HG02981 (cell line): ENCODE results near the gene CARMIL1.
"Not testable (repeated sequence)": the region's sequence is repeated elsewhere in the genome, so short reads cannot be mapped to it uniquely, and the experiment has no call there.

Source experiments
- ATAC-seq: cut with Tn5 transposase; IDR thresholded peaks from one replicate; pipeline ENCODE4 v1.9.1; 2021; ENCODE audit warnings: mild to moderate bottlenecking, moderate library complexity; ENCODE audit not compliant: unreplicated experiment

CARMIL1 gene

DNA sequence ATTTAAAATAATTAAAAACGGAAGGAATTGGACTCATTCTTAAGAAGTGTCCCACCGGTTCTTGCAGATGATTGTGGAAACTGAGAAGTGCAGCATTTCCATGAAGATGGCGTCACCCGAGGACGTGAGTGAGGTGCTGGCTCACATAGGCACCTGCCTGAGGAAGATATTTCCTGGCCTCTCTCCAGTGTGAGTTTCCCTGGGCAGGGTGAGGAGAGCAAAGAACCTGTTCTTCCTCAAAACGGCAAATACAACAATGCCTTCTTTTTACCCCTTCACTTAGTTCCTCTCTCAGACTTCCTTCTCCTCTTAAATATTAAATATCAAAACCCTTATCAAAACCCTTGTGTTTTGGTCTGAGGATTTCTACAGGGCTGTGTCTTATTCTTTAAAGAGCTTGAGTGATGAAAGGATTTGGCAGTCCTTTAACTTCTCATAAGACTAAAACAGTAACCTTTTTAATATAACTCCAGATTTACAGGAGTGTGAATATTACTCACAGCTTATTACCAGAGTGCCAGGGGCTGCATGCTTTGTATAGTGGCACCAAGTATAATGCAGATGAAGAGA, 156.3 kb downstream of the CARMIL1 start:
- no peak for ATAC-seq

DNA sequence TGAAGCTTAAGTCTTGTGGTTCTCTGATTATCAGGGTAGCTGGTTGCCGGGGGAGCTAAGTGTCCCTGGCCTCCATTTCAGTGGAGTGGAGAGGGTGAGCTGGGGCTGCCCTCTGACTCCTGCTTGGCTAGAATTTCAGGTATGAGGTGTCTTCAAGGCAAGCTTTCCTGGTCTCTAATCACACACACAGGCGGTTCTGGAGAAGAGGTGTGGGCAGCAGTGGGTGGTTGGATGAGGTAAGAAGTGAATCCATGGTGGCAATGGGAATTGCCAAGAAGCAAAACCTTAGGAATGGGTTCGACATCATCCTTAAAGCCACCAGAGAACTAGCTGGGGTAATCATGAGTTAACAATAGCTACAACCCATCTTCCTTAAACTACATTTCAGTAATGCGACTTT, 157.6 kb downstream of the CARMIL1 start:
- no peak for ATAC-seq

GRCh38 chr6:25439368-25439767, 160.2 kb downstream of the CARMIL1 start:
- no peak for ATAC-seq

DNA sequence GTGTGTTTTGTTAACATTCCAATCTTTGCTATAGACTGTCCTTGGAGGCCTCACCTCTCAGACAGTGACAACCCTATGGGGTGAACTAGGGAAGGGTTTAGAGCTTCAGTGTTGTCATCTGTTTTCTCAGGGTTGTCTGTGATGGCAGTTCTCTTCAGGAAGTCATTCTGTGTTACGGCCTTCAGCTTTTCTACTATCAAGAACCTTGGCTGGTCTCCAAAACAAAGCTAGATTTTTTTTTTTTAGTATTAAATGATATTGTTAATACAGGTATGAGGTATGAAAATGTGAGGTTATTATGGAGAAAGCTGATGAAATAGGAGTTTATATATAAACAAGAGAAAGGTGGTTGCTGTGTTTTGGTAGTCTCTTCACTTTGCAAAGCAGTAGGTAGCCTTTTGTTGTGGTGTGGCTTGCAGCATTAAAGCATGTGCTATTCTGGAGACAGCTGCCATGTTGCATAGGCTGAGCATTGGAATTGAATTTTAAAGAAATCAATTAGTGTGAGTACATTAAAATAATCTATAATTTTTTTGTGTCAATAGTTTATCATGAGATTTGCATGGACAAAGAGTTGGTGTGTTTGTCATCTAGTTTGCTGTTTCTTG, 162.6 kb downstream of the CARMIL1 start:
- ATAC-seq, result no peak

- ATAC-seq, result no peak
These were observed 163.7 kb downstream of the CARMIL1 start for GRCh38 chr6:25442898-25443297.

- ATAC-seq, result not testable (repeated sequence)
These were observed 165.3 kb downstream of the CARMIL1 start for GRCh38 chr6:25444521-25444920.

DNA sequence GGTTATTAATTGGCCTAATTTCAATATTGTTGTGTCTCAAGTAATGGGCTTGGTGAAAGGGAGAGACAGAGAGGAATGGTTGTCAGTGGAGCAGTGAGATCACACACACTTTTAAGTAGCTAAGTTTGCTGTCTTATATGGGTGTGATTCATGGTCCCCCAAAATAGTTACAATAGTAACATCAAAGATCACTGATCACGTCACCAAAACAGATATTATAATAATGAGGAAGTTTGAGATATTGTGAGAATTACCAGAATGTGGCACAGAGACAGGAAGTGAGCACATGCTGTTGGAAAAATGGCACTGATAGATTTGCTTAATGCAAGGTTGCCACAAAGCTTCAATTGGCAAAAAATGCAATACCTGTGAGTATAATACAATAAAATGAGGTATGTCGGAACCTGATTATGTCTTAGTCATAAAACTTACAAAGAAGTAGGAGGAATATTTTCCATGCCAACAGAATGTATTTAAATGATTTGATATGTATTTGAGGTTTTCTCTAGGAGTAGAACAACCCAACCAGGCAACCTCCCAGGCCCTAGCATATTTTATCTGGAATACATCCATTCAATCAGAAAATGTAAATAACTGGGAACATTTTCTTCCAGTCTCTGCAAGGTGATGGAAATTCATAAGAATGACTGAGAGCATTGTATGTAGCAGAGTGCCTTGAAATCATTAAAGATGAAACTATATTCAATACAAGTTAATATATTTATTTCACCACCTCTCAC, 167.8 kb downstream of the CARMIL1 start:
- ATAC-seq, result no peak

DNA sequence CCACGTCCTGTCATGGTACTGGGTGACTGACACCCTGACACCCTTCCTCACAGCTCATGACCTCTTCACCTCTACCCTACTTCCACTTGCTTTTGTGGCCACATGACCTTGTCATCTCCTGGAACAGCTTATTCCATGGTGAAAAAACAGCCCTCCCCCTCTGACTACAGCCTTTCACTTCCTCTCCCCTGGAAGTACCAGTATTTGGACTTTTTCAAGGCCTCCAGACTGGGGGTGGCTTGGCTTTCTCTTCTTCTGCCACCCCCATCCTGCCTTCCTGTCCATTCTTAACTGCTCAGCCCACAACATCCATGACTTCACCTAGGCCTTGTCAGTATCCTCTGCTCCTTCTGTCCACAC, 168.4 kb downstream of the CARMIL1 start:
- ATAC-seq, result no peak

GRCh38 chr6:25448965-25449538, 169.9 kb downstream of the CARMIL1 start:
- no peak for ATAC-seq

GRCh38 chr6:25449774-25450173, 170.6 kb downstream of the CARMIL1 start:
- ATAC-seq, result no peak

GRCh38 chr6:25450469-25451198, 171.5 kb downstream of the CARMIL1 start:
- ATAC-seq, result no peak

- ATAC-seq, result no peak
These were observed 172.9 kb downstream of the CARMIL1 start for GRCh38 chr6:25452031-25452430.

DNA sequence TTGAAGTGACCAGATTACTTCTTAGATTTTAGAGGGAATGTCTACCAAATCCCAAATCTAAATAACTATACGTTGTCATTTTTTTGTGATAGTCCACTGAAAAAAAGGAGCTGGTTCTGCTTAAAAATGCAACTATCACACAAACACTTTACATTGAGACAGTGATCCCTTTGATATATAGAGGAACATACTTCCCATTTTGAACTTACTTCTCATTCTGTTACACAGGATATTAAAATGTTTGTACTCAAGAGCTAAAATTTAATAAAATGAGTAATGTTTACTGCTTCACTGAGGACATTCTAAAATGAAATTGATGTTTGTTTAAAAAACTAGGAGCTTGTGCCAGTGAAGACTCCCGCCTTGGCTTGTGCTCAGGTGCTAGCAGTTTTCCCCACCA, 174.1 kb downstream of the CARMIL1 start:
- no peak for ATAC-seq

DNA sequence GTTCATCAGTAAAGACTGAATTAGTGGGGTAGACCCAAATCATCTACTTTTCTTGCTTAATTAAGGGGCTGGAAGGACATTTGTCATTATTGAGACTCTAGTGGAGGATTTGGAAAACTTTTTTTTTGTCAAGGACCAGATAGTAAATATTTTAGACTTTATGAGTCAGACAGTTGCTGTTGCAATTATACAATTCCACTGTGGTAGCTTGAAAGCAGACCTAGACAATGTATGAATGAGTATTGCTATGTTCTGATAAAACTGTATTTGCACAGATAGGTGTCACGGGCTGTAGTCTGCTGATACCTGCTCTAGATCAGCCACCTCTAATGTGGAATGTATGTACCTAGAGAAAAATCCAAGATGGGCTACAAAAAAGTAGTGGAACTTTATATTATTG, 175.0 kb downstream of the CARMIL1 start:
- ATAC-seq, result no peak

DNA sequence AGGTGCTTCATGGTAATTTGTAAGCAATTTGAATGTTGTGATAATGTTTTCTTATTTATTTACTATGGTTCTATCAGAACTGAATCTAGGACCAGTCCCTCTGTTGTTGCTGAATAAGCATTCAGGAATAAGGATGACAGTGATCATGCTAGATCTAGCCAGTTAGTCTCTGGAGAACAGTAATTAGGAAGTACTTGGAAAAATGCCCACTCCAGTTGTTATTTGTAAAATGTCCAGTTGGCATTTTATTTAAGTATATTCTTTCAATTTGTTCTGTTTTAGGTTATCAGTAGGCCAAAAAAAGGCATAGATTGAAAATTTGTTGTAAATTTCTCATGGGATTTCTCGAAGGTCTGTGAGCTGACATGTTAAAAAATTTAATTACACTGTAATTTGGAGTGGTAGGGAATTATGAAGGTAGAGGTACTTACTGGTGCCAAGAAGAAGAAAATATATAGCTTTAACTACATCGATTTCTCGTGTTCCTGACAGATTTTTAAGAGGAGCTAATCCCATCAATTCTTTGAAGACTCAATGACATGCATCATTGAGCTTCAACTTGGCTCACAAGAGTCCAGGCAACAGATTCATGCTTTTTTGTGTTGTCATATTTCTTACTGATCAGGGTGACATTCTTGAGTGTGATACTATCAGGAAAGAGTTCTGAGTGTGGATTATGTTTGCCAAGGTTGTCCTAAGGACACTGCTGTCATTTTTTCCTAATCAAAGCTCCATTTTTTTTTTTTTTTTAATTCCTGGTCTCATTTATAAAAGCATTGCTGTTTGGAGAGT, 177.3 kb downstream of the CARMIL1 start:
- ATAC-seq, result no peak

DNA sequence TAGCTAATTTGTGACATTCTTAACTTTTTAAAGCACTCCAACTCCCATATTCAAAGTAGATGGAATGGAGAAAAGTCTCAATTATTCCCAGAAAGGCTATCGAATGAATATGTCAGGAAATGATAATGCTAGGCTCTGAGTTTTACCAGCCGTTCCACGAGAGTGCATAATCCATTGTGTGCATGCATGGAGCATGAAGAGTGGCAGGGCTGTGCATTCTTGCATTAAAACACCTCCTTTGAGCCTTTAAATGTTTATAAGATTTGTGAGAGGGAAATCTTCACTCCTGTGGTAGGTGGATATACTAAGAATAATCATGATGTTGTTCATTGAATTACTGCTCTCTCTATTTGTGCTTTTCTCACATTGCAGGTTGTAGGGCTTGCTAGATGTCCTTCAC, 178.3 kb downstream of the CARMIL1 start:
- no peak for ATAC-seq

- no peak for ATAC-seq
These were observed 179.3 kb downstream of the CARMIL1 start for GRCh38 chr6:25458485-25458884.

GRCh38 chr6:25462235-25462897, 183.2 kb downstream of the CARMIL1 start:
- no peak for ATAC-seq

DNA sequence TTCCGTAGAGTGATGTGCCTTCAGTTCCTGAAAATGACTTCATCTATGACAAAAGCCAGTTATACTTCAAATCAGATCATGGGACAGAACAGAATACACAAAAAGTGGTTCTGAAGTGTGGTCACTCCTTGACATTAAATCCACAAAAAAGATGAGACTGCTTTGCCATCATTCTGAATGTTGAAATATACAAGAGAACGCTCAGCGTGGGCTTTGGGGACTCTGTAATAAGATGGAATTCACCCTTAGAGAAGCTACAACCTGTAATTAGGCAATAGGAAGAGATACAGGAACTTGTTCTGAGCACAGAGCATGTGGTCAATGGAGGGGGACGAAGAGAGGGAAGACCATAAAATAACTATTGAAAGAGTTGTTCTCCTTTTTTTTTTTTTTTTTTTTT, 184.3 kb downstream of the CARMIL1 start:
- ATAC-seq, result no peak

DNA sequence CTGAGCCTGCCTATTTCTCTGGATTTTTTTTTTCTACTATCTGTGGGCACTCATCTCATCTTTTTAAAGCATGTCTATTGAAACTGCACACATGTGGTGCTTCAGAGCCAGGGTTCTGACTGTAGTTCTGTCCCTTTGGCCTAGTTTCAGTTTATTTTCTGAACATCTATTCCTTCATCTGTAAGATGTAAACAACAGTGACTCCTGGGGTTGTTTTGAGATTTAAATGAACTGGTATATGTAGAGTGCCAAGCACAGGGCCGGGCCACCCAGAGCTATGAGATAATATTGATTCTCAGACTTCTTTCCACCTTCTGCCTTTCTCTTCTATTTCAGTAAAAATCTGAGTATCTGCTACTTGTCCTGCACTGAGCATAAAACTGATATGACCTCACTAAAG, 185.1 kb downstream of the CARMIL1 start:
- no peak for ATAC-seq
